HG03520 (cell line): ENCODE data around the gene RFX6.

Experiments
- ATAC-seq: cut with Tn5 transposase; IDR thresholded peaks from one replicate; pipeline ENCODE4 v1.9.1; 2021; ENCODE audit warnings: mild to moderate bottlenecking, moderate library complexity; ENCODE audit not compliant: unreplicated experiment

The RFX6 gene

GRCh38 chr6:116969211-116969863 is 92.3 kb downstream of the RFX6 start:
- ATAC-seq = peak; percentile 85

DNA sequence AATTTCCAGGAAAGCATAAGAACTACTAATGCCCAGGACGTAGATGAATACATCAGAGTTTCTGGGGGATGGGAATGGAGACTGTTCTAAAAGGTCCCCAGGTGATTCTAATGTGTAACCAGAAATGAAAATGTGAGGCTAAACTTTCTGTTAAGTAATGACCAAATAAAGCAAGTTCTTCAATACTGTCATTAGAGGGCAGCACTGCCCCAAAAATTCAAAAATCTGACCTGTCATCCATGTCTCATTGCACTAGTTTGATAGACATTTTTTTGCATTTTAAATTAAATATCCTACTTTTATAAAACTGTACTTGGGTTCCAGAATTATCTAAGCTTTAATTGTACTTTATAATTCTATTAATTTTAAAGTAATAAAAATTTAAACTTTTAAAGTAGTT is 94.9 kb downstream of the RFX6 start:
- peak; percentile 55 for ATAC-seq

DNA sequence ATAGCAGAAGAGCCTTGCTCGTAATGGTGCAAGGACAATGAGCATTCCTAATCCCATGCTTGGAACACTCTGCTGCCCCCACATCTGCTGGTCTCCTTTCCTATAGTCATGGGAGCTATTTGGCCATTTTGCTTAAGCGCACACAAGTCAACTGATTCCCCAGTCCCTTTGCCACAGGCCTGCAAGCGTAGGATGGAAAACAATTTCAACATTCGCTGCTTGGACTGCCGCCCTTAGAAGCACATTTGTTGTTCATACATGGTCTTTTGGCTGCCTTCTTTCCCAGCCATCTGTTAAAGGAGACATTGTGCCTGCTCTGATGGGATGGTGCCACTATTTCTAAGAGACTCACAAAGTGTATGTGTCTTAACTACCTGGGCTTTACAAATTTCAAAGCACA is 96.9 kb downstream of the RFX6 start:
- no peak for ATAC-seq

GRCh38 chr6:116974526-116975316 is 97.7 kb downstream of the RFX6 start:
- no peak for ATAC-seq

DNA sequence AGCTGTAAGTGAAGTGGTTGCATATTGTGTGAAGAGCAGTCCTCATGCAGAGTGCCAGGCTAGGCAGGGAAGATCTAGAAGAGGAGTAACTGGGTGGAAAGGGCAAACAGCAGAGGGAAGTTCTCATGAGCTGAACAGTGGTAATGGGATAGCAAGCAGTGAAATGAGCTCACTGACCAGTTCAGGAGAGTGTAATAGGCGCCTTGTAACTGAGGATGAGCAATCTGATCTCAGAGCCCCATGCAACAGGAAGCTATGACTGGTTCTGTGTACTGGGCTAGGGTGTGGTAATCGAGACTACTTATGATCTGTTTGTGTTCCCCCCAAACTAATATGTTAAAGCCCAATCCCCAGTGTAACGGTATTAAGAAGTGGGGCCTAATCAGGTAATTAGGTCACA is 98.6 kb downstream of the RFX6 start:
- no peak for ATAC-seq

DNA sequence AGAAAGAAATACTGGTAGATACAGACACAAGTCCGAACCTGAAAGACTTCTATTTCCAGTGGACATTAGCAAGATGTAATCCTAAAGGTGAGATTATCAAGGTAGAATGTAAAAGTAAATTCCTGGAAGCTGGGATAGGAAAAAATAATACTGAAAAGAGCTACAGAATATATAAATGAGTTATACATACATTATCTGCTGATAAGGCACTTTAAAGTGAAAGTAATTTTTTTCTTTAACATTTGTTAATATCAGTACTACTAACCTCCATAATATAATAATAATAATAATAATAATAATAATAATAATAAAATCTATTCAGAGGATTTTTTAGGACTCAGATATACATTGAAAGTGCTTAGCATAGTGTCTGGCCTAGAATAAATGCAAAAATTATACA is 102.5 kb downstream of the RFX6 start:
- no peak for ATAC-seq
